ENCODE results near the gene OTUD3.

DNA sequence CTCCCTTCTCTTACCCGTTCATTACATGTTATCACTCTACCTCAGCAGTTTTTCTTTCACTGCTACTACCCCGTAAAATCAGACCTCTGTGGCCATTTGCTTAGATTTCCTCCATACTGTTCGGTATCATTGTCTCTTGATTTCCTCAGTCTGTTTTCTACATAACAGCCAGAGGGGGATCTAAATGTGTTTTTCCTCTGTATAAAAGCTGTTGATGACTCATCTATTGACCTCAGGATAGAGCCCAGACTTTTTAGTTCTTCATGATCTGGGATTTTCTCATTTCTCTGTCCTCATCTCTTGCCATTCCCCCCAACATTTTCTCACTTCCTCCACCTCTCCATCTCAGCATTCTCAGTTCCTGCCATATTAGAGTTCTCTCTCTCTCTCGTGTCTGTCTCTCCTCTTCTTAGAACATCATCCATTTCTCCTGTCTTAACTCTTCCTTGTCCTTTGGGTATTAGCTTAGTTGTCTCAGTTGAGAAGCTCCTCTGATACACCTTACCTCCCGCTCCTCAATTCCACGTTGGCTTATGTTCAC, 10.5 kb downstream of the OTUD3 start:
- TF ChIP-seq POLR2A (IDR thresholded peaks at IDR 0.05), result no peak
- TF ChIP-seq, protein P1, sequence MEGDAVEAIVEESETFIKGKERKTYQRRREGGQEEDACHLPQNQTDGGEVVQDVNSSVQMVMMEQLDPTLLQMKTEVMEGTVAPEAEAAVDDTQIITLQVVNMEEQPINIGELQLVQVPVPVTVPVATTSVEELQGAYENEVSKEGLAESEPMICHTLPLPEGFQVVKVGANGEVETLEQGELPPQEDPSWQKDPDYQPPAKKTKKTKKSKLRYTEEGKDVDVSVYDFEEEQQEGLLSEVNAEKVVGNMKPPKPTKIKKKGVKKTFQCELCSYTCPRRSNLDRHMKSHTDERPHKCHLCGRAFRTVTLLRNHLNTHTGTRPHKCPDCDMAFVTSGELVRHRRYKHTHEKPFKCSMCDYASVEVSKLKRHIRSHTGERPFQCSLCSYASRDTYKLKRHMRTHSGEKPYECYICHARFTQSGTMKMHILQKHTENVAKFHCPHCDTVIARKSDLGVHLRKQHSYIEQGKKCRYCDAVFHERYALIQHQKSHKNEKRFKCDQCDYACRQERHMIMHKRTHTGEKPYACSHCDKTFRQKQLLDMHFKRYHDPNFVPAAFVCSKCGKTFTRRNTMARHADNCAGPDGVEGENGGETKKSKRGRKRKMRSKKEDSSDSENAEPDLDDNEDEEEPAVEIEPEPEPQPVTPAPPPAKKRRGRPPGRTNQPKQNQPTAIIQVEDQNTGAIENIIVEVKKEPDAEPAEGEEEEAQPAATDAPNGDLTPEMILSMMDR (IDR thresholded peaks at IDR 0.05), result no peak
- TF ChIP-seq POLR2AphosphoS5 (IDR thresholded peaks at IDR 0.05), result no peak
